GM23338 (cell line): ENCODE measurements around the gene ANO4. TPM values are rescaled to one million over a fixed set of nuclear protein-coding genes. Genes with fewer than 3 reads are reported as not detected.

Experiments used
- ATAC-seq: fragments of 200-7000 bp; cut with Tn5 transposase; 3 replicates; pipeline ENCODE4 v1.9.1; 2020
- DNase-seq: peaks from one replicate; pipeline ENCODE4 v3.0.0-alpha.2; 2015; ENCODE audit warnings: low spot score
- H2AFZ ChIP-seq: fragments of 200-600 bp; sonication (generic); 2 replicates; pipeline ENCODE4 v1.8.0; 2016; ENCODE audit warnings: antibody characterized with exemption, mild to moderate bottlenecking, moderate library complexity
- H3F3A ChIP-seq: fragments of 200-600 bp; sonication (generic); replicated peaks from 2 replicates; pipeline ENCODE4 v1.8.0; 2017; ENCODE audit warnings: antibody characterized with exemption, mixed run types, low read depth
- H3K27ac ChIP-seq: fragments of 200-600 bp; sonication (generic); 2 replicates; pipeline ENCODE4 v1.6.1; 2016; ENCODE audit warnings: low read depth
- H3K27me3 ChIP-seq: fragments of 200-600 bp; sonication (generic); 2 replicates; pipeline ENCODE4 v1.8.0; 2016; ENCODE audit warnings: mild to moderate bottlenecking, mixed run types, moderate library complexity; ENCODE audit not compliant: insufficient read depth
- H3K36me3 ChIP-seq: fragments of 200-600 bp; sonication (generic); 2 replicates; pipeline ENCODE4 v1.8.0; 2016; ENCODE audit warnings: mild to moderate bottlenecking; ENCODE audit not compliant: insufficient read depth
- H3K4me1 ChIP-seq: fragments of 200-600 bp; sonication (generic); 2 replicates; pipeline ENCODE4 v1.8.0; 2016; ENCODE audit warnings: mild to moderate bottlenecking, moderate library complexity; ENCODE audit not compliant: insufficient read depth
- H3K4me2 ChIP-seq: fragments of 200-600 bp; sonication (generic); 2 replicates; pipeline ENCODE4 v1.7.1; 2017; ENCODE audit warnings: mixed run types
- H3K4me3 ChIP-seq: fragments of 200-600 bp; sonication (generic); 2 replicates; pipeline ENCODE4 v1.6.1; 2016; ENCODE audit warnings: mixed run types
- H3K79me2 ChIP-seq: fragments of 200-600 bp; sonication (generic); replicated peaks from 2 replicates; pipeline ENCODE4 v1.8.0; 2017; ENCODE audit warnings: mild to moderate bottlenecking; ENCODE audit not compliant: insufficient read depth
- H3K9me2 ChIP-seq: fragments of 200-600 bp; sonication (generic); 2 replicates; pipeline ENCODE4 v1.8.0; 2017; ENCODE audit not compliant: insufficient read depth
- H4K20me1 ChIP-seq: fragments of 200-600 bp; sonication (generic); replicated peaks from 2 replicates; pipeline ENCODE4 v1.8.0; 2017; ENCODE audit warnings: mild to moderate bottlenecking; ENCODE audit not compliant: insufficient read depth
- H3K27ac Mint-ChIP-seq: 2 replicates; pipeline ENCODE4 v1.8.0; 2020; ENCODE audit warnings: inconsistent platforms, mild to moderate bottlenecking, moderate library complexity, mixed read lengths
- H3K27me3 Mint-ChIP-seq: 3 replicates; pipeline ENCODE4 v1.8.0; 2022; ENCODE audit warnings: low read depth, mild to moderate bottlenecking, moderate library complexity, mixed read lengths, inconsistent platforms; ENCODE audit not compliant: insufficient read depth, poor library complexity
- H3K36me3 Mint-ChIP-seq: 3 replicates; pipeline ENCODE4 v1.8.0; 2021; ENCODE audit warnings: low read depth, mild to moderate bottlenecking, inconsistent platforms, moderate library complexity, mixed read lengths
- H3K4me1 Mint-ChIP-seq: 3 replicates; pipeline ENCODE4 v1.8.0; 2020; ENCODE audit warnings: mild to moderate bottlenecking, inconsistent platforms, mixed read lengths
- H3K4me3 Mint-ChIP-seq: 3 replicates; pipeline ENCODE4 v1.8.0; 2021; ENCODE audit warnings: moderate library complexity, mild to moderate bottlenecking, inconsistent platforms, mixed read lengths
- H3K9me3 Mint-ChIP-seq: 3 replicates; pipeline ENCODE4 v1.8.0; 2020; ENCODE audit warnings: moderate library complexity, mild to moderate bottlenecking, inconsistent platforms, mixed read lengths
- CREB1 ChIP-seq: fragments of 250-450 bp; sonication (Bioruptor Pico); IDR thresholded peaks from 2 replicates; pipeline ENCODE4 v1.5.0; 2020; ENCODE audit warnings: low read depth, mild to moderate bottlenecking, moderate library complexity
- ETS1 ChIP-seq: IDR thresholded peaks from 2 replicates; pipeline ENCODE4 v1.6.1; 2016; ENCODE audit warnings: antibody characterized with exemption
- EZH2phosphoT487 ChIP-seq: fragments of 200-600 bp; sonication (generic); IDR thresholded peaks from one replicate; pipeline ENCODE4 v1.8.1; 2018; ENCODE audit warnings: antibody characterized with exemption; ENCODE audit not compliant: unreplicated experiment
- JUNB ChIP-seq: IDR thresholded peaks from one replicate; pipeline ENCODE4 v1.6.1; 2016; ENCODE audit warnings: antibody characterized with exemption; ENCODE audit not compliant: unreplicated experiment
- POLR2AphosphoS5 ChIP-seq: IDR thresholded peaks from 2 replicates; pipeline ENCODE4 v1.6.1; 2016; ENCODE audit warnings: antibody characterized with exemption, low read depth
- REST ChIP-seq: IDR thresholded peaks from one replicate; pipeline ENCODE4 v1.6.1; 2018; ENCODE audit warnings: antibody characterized with exemption; ENCODE audit not compliant: unreplicated experiment
- STAT1 ChIP-seq: IDR thresholded peaks from one replicate; pipeline ENCODE4 v1.6.1; 2016; ENCODE audit warnings: antibody characterized with exemption; ENCODE audit not compliant: unreplicated experiment
- ZNF114 ChIP-seq: fragments of 250-450 bp; sonication (Bioruptor Pico); IDR thresholded peaks from 2 replicates; pipeline ENCODE4 v1.5.0; 2020; ENCODE audit warnings: mild to moderate bottlenecking, moderate library complexity
- ZNF331 ChIP-seq: fragments of 250-450 bp; sonication (Bioruptor Pico); IDR thresholded peaks from 2 replicates; pipeline ENCODE4 v1.5.0; 2020; ENCODE audit warnings: low read depth, mild to moderate bottlenecking, moderate library complexity
- polyA plus RNA-seq: library from polyadenylated mRNA; unstranded; fragments of >200 nt; fragmentation: Nextera tagmentation; extraction: Ambion mirVana; gene quantifications from 2 replicates; pipeline ENCODE4 v1.2.1, GENCODE V29; 2016
- total RNA-seq: library from RNA; depleted of rRNA; stranded (reverse); fragments of >200 nt; shearing (Covaris generic); gene quantifications from 2 replicates; pipeline ENCODE4 v1.2.3, GENCODE V29; 2014
- TF ChIP-seq, protein P1 (sequence below), 2 experiments: fragments of 200-600 bp in 1 of 2; sonication (generic) in 1 of 2; conservative IDR thresholded peaks; 2 replicates each; pipeline versions ENCODE4 v1.5.1 to v1.6.1; 2016 to 2017; ENCODE audit warnings: antibody characterized with exemption in 2 of 2, low read depth in 2 of 2, mild to moderate bottlenecking in 2 of 2, moderate library complexity in 1 of 2

ANO4 gene
- total and polyA plus RNA-seq, 2 experiments from 2014 or later, result 1.7 to 8.7 TPM

GRCh38 chr12:101116911-101117310 lies 322.3 kb downstream of the ANO4 start:
- no peaks in the 10 kb centered on the region; the same call in 1 of the 2 replicates for H4K20me1 ChIP-seq
- no peaks in the 10 kb centered on the region for H3K36me3 ChIP-seq
- TF ChIP-seq ETS1 (no peak), REST (no peak), ZNF331 (CRISPR knock-in tag) (no peak)
- DNase-seq, result no peak
- H3K79me2 ChIP-seq, result no peaks in the 10 kb centered on the region
- 0 out of 2 replicates have a peak, but pooled peaks cover 4% of the 10 kb centered on the region for H3K9me2 ChIP-seq
- no peaks in the 10 kb centered on the region for H3K4me1 ChIP-seq
- H3K4me3 ChIP-seq, result no peak overlapping the region
- Mint-ChIP-seq H3K4me3 (no peak overlapping the region), H3K4me1 (no peaks in the 10 kb centered on the region), H3K27me3 (peaks cover 2% of the 10 kb centered on the region), H3K36me3 (peaks cover 9% of the 10 kb centered on the region; the same call in 2 of the 3 replicates), H3K27ac (no peak overlapping the region; the same call in 1 of the 2 replicates), H3K9me3 (no peaks in the 10 kb centered on the region; the same call in 2 of the 3 replicates)
- H3K27ac ChIP-seq, result no peak overlapping the region
- H2AFZ ChIP-seq, result no peak overlapping the region
- H3K4me2 ChIP-seq, result no peak overlapping the region
- no peak for ATAC-seq
- H3F3A ChIP-seq, result no peaks in the 10 kb centered on the region
- no peaks in the 10 kb centered on the region for H3K27me3 ChIP-seq

GRCh38 chr12:101117842-101118241 lies 323.3 kb downstream of the ANO4 start:
- H3K36me3 ChIP-seq, result no peaks in the 10 kb centered on the region
- no peaks in the 10 kb centered on the region for H3F3A ChIP-seq
- Mint-ChIP-seq H3K4me3 (no peak overlapping the region), H3K27ac (no peak overlapping the region), H3K27me3 (peaks cover 2% of the 10 kb centered on the region), H3K9me3 (no peaks in the 10 kb centered on the region; the same call in 2 of the 3 replicates), H3K4me1 (no peaks in the 10 kb centered on the region), H3K36me3 (peaks cover 9% of the 10 kb centered on the region; the same call in 2 of the 3 replicates)
- ATAC-seq (no peak), DNase-seq (no peak)
- H3K4me2 ChIP-seq, result no peak overlapping the region
- no peaks in the 10 kb centered on the region for H3K79me2 ChIP-seq
- H3K4me3 ChIP-seq, result no peak overlapping the region
- no peaks in the 10 kb centered on the region; the same call in 1 of the 2 replicates for H4K20me1 ChIP-seq
- H3K4me1 ChIP-seq, result no peaks in the 10 kb centered on the region
- no peak overlapping the region for H3K27ac ChIP-seq
- H3K27me3 ChIP-seq, result no peaks in the 10 kb centered on the region
- no peak overlapping the region for H2AFZ ChIP-seq
- 0 out of 2 replicates have a peak, but pooled peaks cover 4% of the 10 kb centered on the region for H3K9me2 ChIP-seq
- TF ChIP-seq EZH2phosphoT487, result no peak
- TF ChIP-seq ZNF331 (CRISPR knock-in tag), result no peak
- no peak for TF ChIP-seq CREB1 (CRISPR knock-in tag)
- TF ChIP-seq ETS1, result no peak
- TF ChIP-seq STAT1, result no peak
- no peak for TF ChIP-seq JUNB
- TF ChIP-seq POLR2AphosphoS5, result no peak
- no peak for TF ChIP-seq ZNF114 (CRISPR knock-in tag)
- no peak for TF ChIP-seq REST
- TF ChIP-seq, protein P1, sequence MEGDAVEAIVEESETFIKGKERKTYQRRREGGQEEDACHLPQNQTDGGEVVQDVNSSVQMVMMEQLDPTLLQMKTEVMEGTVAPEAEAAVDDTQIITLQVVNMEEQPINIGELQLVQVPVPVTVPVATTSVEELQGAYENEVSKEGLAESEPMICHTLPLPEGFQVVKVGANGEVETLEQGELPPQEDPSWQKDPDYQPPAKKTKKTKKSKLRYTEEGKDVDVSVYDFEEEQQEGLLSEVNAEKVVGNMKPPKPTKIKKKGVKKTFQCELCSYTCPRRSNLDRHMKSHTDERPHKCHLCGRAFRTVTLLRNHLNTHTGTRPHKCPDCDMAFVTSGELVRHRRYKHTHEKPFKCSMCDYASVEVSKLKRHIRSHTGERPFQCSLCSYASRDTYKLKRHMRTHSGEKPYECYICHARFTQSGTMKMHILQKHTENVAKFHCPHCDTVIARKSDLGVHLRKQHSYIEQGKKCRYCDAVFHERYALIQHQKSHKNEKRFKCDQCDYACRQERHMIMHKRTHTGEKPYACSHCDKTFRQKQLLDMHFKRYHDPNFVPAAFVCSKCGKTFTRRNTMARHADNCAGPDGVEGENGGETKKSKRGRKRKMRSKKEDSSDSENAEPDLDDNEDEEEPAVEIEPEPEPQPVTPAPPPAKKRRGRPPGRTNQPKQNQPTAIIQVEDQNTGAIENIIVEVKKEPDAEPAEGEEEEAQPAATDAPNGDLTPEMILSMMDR (conservative IDR thresholded peaks at IDR 0.05; ENCODE audit: low read depth in 2 of 2), result no peak
